Pancreas (tissue), 10 donors: ENCODE data around the gene SLC12A9. TPM values are rescaled to one million over a fixed set of nuclear protein-coding genes. Genes with fewer than 3 reads are reported as not detected.

Source experiments
- ATAC-seq, 4 donors: fragments of 200-7000 bp; cut with Tn5 transposase; one replicate each; pipeline versions ENCODE4 v1.8.0 to v1.9.1; 2020; ENCODE audit warnings: mild to moderate bottlenecking in 4 of 4, moderate library complexity in 4 of 4
- DNase-seq, 6 donors: peaks; one replicate each; pipeline ENCODE4 v3.0.0-alpha.2; 2020
- FAIRE-seq: peaks from 2 replicates; lab custom pipeline; 2012; peaks lifted over from hg19 to GRCh38; lab: Jason Lieb, UNC
- H3K27ac ChIP-seq, 4 donors: fragments of 200-600 bp; sonication (generic); 1 replicate in 3 of 4; 2 replicates in 1 of 4; pipeline versions ENCODE4 v1.5.0 to v1.8.0; 2020
- H3K27me3 ChIP-seq, 4 donors: fragments of 200-600 bp; one replicate each; pipeline ENCODE4 v1.8.0; 2021
- H3K36me3 ChIP-seq, 3 donors: fragments of 200-600 bp; sonication (generic) in 1 of 3; one replicate each; pipeline versions ENCODE4 v1.5.0 to v1.8.0; 2020 to 2021
- H3K4me1 ChIP-seq, 3 donors: fragments of 200-600 bp; one replicate each; pipeline ENCODE4 v1.8.0; 2021
- H3K4me3 ChIP-seq, 4 donors: fragments of 200-600 bp; sonication (generic) in 2 of 4; one replicate each; pipeline versions ENCODE4 v1.5.0 to v1.8.0; 2020 to 2021
- H3K9me3 ChIP-seq, 4 donors: fragments of 200-600 bp; one replicate each; pipeline ENCODE4 v1.8.0; 2021
- CTCF ChIP-seq, 4 donors: fragments of 200-600 bp; sonication (generic) in 3 of 4; IDR thresholded peaks; one replicate each; pipeline versions ENCODE4 v1.5.0 to v1.8.0; 2021; ENCODE audit warnings: antibody characterized with exemption in 4 of 4
- WGBS, 2 donors: extraction: QIAGEN DNeasy Blood & Tissue Kit; methylation state at CpG; one replicate each; pipeline ENCODE4 v1.1.7; 2013; 5-methylcytosine and 5-hydroxymethylcytosine counted together
- intact Hi-C, 3 donors: fragments of 100-400 bp; cut with DNase I; formaldehyde crosslinking; loops; one replicate each; pipeline versions ENCODE4 v1.11.1 to v1.14.2; 2022
- polyA plus RNA-seq, 2 donors: library from polyadenylated mRNA; stranded (reverse); fragments of 200-250 nt; gene quantifications; one replicate each; pipeline ENCODE4 v1.2.3, GENCODE V29; 2013
- total RNA-seq, 6 donors: library from RNA; stranded (reverse); fragmentation: NEBNext Ultra II Directional in 4 of 6; extraction: Animal tissue kit (Norgen Biotek cat#: 25700) in 4 of 6; gene quantifications; one replicate each; pipeline versions ENCODE4 v1.2.1 to v1.2.4, GENCODE V29; 2021 to 2023
- donor health status: healthy with polysubstance abuse.
- donor health status: DM: no; HTN: no; CAD: no; lungs with moderate emphysema.
- donor health status: DM: no; HTN: no; CAD: no.
- donor health status: control.
- donor health status: control.
- donor health status: Bipolar disorder and iron deficiency.
- donor health status: DM: yes; HTN: yes; CAD: no.
- donor health status: DM: no; HTN: no; CAD: no.
- donor health status: DM: no; HTN: no; CAD: no.
- donor health status: DM: yes; HTN: yes; CAD: no.

Gene SLC12A9
- total and polyA plus RNA-seq, 8 donors = 11.9 to 34.6 (median 15.3) TPM

- FAIRE-seq (no peak), DNase-seq (peak in 1 of 6 donors; percentile 75), ATAC-seq (no peak)
- Histone ChIP-seq H3K27ac (no peak overlapping the region), H3K4me1 (peaks cover 0 to 2% (median 0%) of the 10 kb centered on the region in 3 donors), H3K27me3 (no peaks in the 10 kb centered on the region), H3K36me3 (peaks cover 0 to 71% (median 21%) of the 10 kb centered on the region in 3 donors), H3K4me3 (no peak overlapping the region), H3K9me3 (no peaks in the 10 kb centered on the region)
- 94% methylated on average over 22 to 23 of the region's 23 CpGs for WGBS, 2 donors
- intact Hi-C loops = no loop called here
- no peak for TF ChIP-seq CTCF (IDR thresholded peaks at IDR 0.05)
Observed at GRCh38 chr7:100819586-100819985, 32.9 kb upstream of the SLC12A9 start.

- H3K4me3 ChIP-seq = no peak overlapping the region
- no peak overlapping the region for H3K27ac ChIP-seq
- peaks cover 0 to 3% (median 0%) of the 10 kb centered on the region in 3 donors for H3K4me1 ChIP-seq
- H3K36me3 ChIP-seq = peaks cover 0 to 43% (median 21%) of the 10 kb centered on the region in 3 donors
- 91 to 93% methylated on average over 39 to 43 of the region's 43 CpGs for WGBS, 2 donors
- TF ChIP-seq CTCF (IDR thresholded peaks at IDR 0.05) = no peak
- no peak for ATAC-seq
- intact Hi-C loops = no loop called here
- no peaks in the 10 kb centered on the region for H3K27me3 ChIP-seq
- H3K9me3 ChIP-seq = no peaks in the 10 kb centered on the region
- no peak for FAIRE-seq
- DNase-seq = peak in 2 of 6 donors; percentile 25 to 73
Observed at GRCh38 chr7:100822236-100823139, 30.0 kb upstream of the SLC12A9 start.

GRCh38 chr7:100823140-100823525, 29.4 kb upstream of the SLC12A9 start:
- 81 to 83% methylated on average over 6 to 7 of the region's 7 CpGs for WGBS, 2 donors
- DNase-seq (peak in 1 of 6 donors; percentile 31), ATAC-seq (no peak), FAIRE-seq (no peak)
- Histone ChIP-seq H3K4me3 (no peak overlapping the region), H3K36me3 (peaks cover 0 to 39% (median 21%) of the 10 kb centered on the region in 3 donors), H3K4me1 (peaks cover 0 to 3% (median 0%) of the 10 kb centered on the region in 3 donors), H3K9me3 (no peaks in the 10 kb centered on the region), H3K27me3 (no peaks in the 10 kb centered on the region), H3K27ac (no peak overlapping the region)
- TF ChIP-seq CTCF (IDR thresholded peaks at IDR 0.05) = no peak
- intact Hi-C loops = no loop called here

GRCh38 chr7:100823534-100823933, 29.0 kb upstream of the SLC12A9 start:
- H3K36me3 ChIP-seq = peaks cover 0 to 35% (median 18%) of the 10 kb centered on the region in 3 donors
- H3K9me3 ChIP-seq = no peaks in the 10 kb centered on the region
- FAIRE-seq = no peak
- no peak overlapping the region for H3K27ac ChIP-seq
- DNase-seq = peak in 2 of 6 donors; percentile 37 to 75
- no peak overlapping the region for H3K4me3 ChIP-seq
- ATAC-seq = no peak
- no peak for TF ChIP-seq CTCF (IDR thresholded peaks at IDR 0.05)
- WGBS, 2 donors = 94 to 95% methylated on average over 31 of the region's 31 CpGs
- peaks cover 0 to 7% (median 0%) of the 10 kb centered on the region in 3 donors for H3K4me1 ChIP-seq
- H3K27me3 ChIP-seq = no peaks in the 10 kb centered on the region
- intact Hi-C loops = no loop called here
